Tibial nerve (tissue), 4 donors: Measurements from ENCODE around the gene MAGEA2. TPM values are rescaled to one million over a fixed set of nuclear protein-coding genes. Genes with fewer than 3 reads are reported as not detected.
"Not testable (repeated sequence)": the region's sequence is repeated elsewhere in the genome, so short reads cannot be mapped to it uniquely, and the experiment has no call there.

ENCODE experiments used
- DNase-seq, 2 donors: peaks; one replicate each; pipeline ENCODE4 v3.0.0-alpha.2; 2019; ENCODE audit warnings: low spot score in 2 of 2
- H3K27ac ChIP-seq, 4 donors: fragments of 200-600 bp; sonication (generic) in 3 of 4; one replicate each; pipeline ENCODE4 v1.5.1; 2017 to 2019; ENCODE audit warnings: mild to moderate bottlenecking in 1 of 4
- H3K27me3 ChIP-seq, 2 donors: fragments of 200-600 bp; sonication (generic) in 1 of 2; one replicate each; pipeline versions ENCODE4 v1.5.1 to v1.6.0; 2017 to 2019
- H3K36me3 ChIP-seq, 3 donors: fragments of 200-600 bp; sonication (generic); one replicate each; pipeline ENCODE4 v1.5.1; 2018 to 2019
- H3K4me1 ChIP-seq, 4 donors: fragments of 200-600 bp; sonication (generic) in 3 of 4; one replicate each; pipeline ENCODE4 v1.5.1; 2017 to 2019
- H3K4me3 ChIP-seq, 4 donors: fragments of 200-600 bp; sonication (generic) in 3 of 4; one replicate each; pipeline ENCODE4 v1.5.1; 2017 to 2019; ENCODE audit warnings: mild to moderate bottlenecking in 1 of 4, moderate library complexity in 1 of 4
- H3K9me3 ChIP-seq, 4 donors: fragments of 200-600 bp; sonication (generic) in 3 of 4; one replicate each; pipeline ENCODE4 v1.5.1; 2017 to 2019
- CTCF ChIP-seq, 5 experiments: fragments of 200-600 bp in 3 of 5; fragments of 450-650 bp in 2 of 5; sonication (generic) in 3 of 5; IDR thresholded peaks; one replicate each; pipeline ENCODE4 v1.5.1; 2016 to 2019; ENCODE audit warnings: antibody characterized with exemption in 5 of 5, mild to moderate bottlenecking in 3 of 5, moderate library complexity in 2 of 5
- EP300 ChIP-seq, 2 donors: sonication (generic); formaldehyde crosslinking; IDR thresholded peaks; one replicate each; pipeline ENCODE4 v1.6.1; 2017; ENCODE audit warnings: antibody characterized with exemption in 2 of 2, mild to moderate bottlenecking in 1 of 2
- POLR2A ChIP-seq, 2 donors: fragments of 450-650 bp; IDR thresholded peaks; one replicate each; pipeline ENCODE4 v1.6.1; 2017; ENCODE audit warnings: antibody characterized with exemption in 2 of 2, mild to moderate bottlenecking in 2 of 2, moderate library complexity in 2 of 2
- WGBS, 2 donors: methylation state at CpG; one replicate each; pipeline ENCODE4 v1.1.5; 2018; 5-methylcytosine and 5-hydroxymethylcytosine counted together
- total RNA-seq, 4 donors: library from RNA; depleted of rRNA; stranded (reverse); fragments of >200 nt; gene quantifications; one replicate each; pipeline ENCODE4 v1.1.0, GENCODE V29; 2016

The MAGEA2 gene, protein sequence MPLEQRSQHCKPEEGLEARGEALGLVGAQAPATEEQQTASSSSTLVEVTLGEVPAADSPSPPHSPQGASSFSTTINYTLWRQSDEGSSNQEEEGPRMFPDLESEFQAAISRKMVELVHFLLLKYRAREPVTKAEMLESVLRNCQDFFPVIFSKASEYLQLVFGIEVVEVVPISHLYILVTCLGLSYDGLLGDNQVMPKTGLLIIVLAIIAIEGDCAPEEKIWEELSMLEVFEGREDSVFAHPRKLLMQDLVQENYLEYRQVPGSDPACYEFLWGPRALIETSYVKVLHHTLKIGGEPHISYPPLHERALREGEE
- not detected for total RNA-seq

DNA sequence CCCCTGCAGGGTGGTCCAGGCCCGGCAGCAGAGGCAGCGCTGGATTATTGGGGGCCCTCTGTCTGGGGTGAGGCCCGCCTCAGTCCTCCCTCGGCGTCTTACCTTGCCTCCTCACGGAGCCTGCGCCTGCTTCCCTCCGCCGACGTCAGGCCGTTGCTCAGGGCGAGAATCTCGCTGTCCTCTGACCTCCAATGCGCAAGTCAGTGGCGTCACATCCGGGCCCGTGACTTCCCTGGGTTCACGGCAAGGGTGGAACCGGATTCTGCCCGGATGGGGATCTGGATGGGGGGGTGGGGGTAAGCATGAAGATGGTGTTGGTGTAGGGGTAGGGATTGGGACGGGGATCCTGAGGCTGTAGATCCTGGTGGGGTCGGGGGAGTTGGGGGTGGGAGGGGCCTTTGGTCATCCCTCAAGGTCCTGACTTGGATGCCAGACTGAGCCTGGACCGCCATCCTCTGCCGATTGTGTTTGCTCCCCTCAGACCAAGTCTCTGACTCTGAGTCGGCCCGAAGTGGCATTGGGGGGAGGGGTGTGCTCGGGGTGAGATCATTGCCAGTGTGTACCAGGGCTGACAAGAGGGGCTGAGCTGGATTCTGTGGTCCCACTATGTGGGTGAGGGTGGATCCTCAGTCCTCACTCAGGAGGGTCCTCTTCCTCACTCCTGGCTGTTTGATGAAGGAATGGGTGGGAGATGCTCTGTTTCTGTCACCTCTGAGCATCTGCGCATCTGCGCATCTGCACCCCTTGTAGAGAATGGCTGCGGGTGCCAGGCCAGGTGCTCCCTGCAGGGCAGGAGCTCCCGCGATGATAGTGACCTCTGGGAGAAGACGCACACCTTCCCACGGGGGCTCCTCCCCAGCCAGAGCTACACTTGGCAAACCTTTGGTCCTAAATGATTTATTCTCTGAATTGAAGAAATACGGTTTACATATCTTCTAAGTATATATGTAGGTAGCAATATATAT is at the start of gene MAGEA2:
Gene MAGEA2 (minus strand): TSS at position 157 of the 965 bp plus-strand sequence. CDS start 2,479 bp downstream, outside the sequence.
- H3K36me3 ChIP-seq, H3K27ac ChIP-seq, H3K4me3 ChIP-seq, H3K27me3 ChIP-seq, DNase-seq, H3K4me1 ChIP-seq, H3K9me3 ChIP-seq: not testable (repeated sequence)
- WGBS, 2 donors, result no CpG with 5 or more reads among the region's 35 CpGs

- no peaks in the 10 kb centered on the region for H3K36me3 ChIP-seq
- no peak overlapping the region for H3K27ac ChIP-seq
- no peak for DNase-seq
- no peaks in the 10 kb centered on the region for H3K4me1 ChIP-seq
- H3K4me3 ChIP-seq, result no peak overlapping the region
- peaks cover 0 to 9% of the 10 kb centered on the region in 2 donors for H3K27me3 ChIP-seq
- TF ChIP-seq CTCF (IDR thresholded peaks at IDR 0.05), result no peak
- TF ChIP-seq POLR2A (IDR thresholded peaks at IDR 0.05), result no peak
- TF ChIP-seq EP300 (IDR thresholded peaks at IDR 0.05), result no peak
- 78 to 83% methylated on average over 1 of the region's 1 CpG for WGBS, 2 donors
- H3K9me3 ChIP-seq, result no peaks in the 10 kb centered on the region
These were observed 45.3 kb upstream of the MAGEA2 start for GRCh38 chrX:152798945-152799344.

- H3K4me1 ChIP-seq, DNase-seq, H3K27me3 ChIP-seq, H3K36me3 ChIP-seq, H3K4me3 ChIP-seq, H3K27ac ChIP-seq, H3K9me3 ChIP-seq: not testable (repeated sequence)
- no CpG with 5 or more reads among the region's 3 CpGs for WGBS, 2 donors
These were observed 33.4 kb upstream of the MAGEA2 start for GRCh38 chrX:152787062-152787461.

- not testable (repeated sequence) for H3K27me3 ChIP-seq, H3K4me3 ChIP-seq, DNase-seq, H3K9me3 ChIP-seq, H3K27ac ChIP-seq, H3K36me3 ChIP-seq, H3K4me1 ChIP-seq
- no CpG with 5 or more reads among the region's 29 CpGs for WGBS, 2 donors
These were observed 16.1 kb upstream of the MAGEA2 start, which contains the start of gene MAGEA6 for GRCh38 chrX:152769549-152770289. TSS of gene MAGEA6 (minus strand) at chrX:152769689. CDS start at chrX:152767650, 2,039 bp downstream.

DNA sequence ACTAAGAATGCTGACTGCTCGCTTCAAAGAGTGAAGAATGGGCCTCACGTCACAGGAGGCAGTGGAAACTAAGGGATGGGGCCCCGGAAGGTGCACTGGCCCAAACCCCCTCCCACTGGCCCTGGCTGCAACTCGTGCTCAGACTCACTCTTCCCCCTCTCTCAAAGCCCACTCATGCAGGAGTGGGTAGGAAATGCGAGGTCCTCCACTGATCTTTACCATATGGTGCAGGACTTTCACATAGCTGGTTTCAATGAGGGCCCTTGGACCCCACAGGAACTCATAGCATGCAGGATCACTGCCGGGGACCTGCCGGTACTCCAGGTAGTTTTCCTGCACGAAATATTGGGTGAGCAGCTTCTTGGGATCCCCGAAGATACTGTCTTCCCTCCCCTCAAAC is 12.9 kb upstream of the MAGEA2 start:
- H3K27ac ChIP-seq, H3K27me3 ChIP-seq, H3K4me3 ChIP-seq, H3K9me3 ChIP-seq, H3K36me3 ChIP-seq, H3K4me1 ChIP-seq, DNase-seq: not testable (repeated sequence)
- WGBS, 2 donors, result 71 to 86% methylated on average over 8 to 9 of the region's 9 CpGs

- not testable (repeated sequence) for DNase-seq, H3K9me3 ChIP-seq, H3K4me1 ChIP-seq, H3K36me3 ChIP-seq, H3K4me3 ChIP-seq, H3K27ac ChIP-seq, H3K27me3 ChIP-seq
- 78% methylated on average over 3 of the region's 7 CpGs; no CpG with 5 or more reads in 1 of the 2 donors for WGBS, 2 donors
These were observed 7.9 kb upstream of the MAGEA2 start for GRCh38 chrX:152761582-152761981.

DNA sequence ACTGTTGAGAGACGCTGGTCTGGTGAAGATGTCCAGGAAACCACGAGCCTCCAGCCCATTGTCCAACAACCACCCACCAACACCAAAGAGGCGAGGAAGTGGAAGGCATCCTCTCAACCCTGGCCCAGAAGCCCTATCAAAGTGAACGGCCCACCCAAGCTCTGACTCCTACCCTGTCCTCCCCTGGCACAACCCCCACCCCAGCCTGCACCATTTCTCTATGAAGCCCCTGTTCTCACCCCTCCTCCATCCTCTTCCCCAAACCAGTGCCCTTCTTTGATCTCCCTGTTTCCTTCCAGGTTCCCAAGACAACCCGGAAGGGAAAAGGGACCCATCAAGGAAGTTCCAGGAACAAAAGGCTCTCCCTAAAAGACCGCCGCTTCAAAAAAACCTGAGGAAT is 5.9 kb upstream of the MAGEA2 start:
- not testable (repeated sequence) for DNase-seq, H3K27ac ChIP-seq, H3K36me3 ChIP-seq, H3K4me1 ChIP-seq, H3K27me3 ChIP-seq, H3K9me3 ChIP-seq, H3K4me3 ChIP-seq
- WGBS, 2 donors, result 94 to 96% methylated on average over 3 of the region's 7 CpGs

DNA sequence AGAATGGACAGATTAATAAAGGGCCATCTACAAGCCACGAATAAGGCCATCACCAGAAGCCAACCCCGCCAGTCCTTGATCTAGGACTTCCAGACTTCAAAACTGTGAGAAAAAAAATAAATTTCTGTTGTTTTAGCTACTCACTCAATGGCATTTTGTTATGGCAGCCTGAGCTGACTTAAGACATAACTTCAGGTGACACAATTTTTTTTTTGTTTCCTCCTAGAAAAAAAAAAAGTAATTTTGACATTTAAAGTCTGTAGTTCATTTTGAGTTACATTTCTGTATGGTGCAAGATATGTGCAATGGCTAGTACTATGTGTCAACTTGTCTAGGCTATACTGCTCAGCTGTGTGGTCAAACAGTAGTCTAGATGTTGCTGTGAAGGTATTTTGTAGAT is 5.3 kb upstream of the MAGEA2 start, which contains the start of gene CSAG3:
Gene CSAG3 (plus strand): TSS at position 301 of the 400 bp plus-strand sequence.
- DNase-seq, H3K4me3 ChIP-seq, H3K4me1 ChIP-seq, H3K27ac ChIP-seq, H3K36me3 ChIP-seq, H3K27me3 ChIP-seq, H3K9me3 ChIP-seq: not testable (repeated sequence)
- no CpG with 5 or more reads among the region's 2 CpGs for WGBS, 2 donors

GRCh38 chrX:152754871-152755270 is 1.2 kb upstream of the MAGEA2 start:
- H3K4me3 ChIP-seq, H3K9me3 ChIP-seq, DNase-seq, H3K4me1 ChIP-seq, H3K27me3 ChIP-seq, H3K36me3 ChIP-seq, H3K27ac ChIP-seq: not testable (repeated sequence)
- no CpG with 5 or more reads among the region's 5 CpGs for WGBS, 2 donors
